ENCODE results near the gene DIPK1A. TPM values are rescaled to one million over a fixed set of nuclear protein-coding genes. Genes with fewer than 3 reads are reported as not detected.

DIPK1A gene
- total RNA-seq, 3 donors from 2014 or later: 12.1 to 14.7 (median 14.4) TPM

- Histone ChIP-seq H3K9me3 (no peaks in the 10 kb centered on the region), H3K36me3 (no peaks in the 10 kb centered on the region), H3K4me1 (no peaks in the 10 kb centered on the region), H3K27me3 (no peaks in the 10 kb centered on the region), H3K27ac (no peak overlapping the region), H3K4me3 (no peak overlapping the region)
- no peak for DNase-seq (ENCODE audit: low spot score in 2 of 2)
- intact Hi-C loops (cut with DNase I; ENCODE audit: low total_unique reads): no loop called here
- TF ChIP-seq, protein P1, sequence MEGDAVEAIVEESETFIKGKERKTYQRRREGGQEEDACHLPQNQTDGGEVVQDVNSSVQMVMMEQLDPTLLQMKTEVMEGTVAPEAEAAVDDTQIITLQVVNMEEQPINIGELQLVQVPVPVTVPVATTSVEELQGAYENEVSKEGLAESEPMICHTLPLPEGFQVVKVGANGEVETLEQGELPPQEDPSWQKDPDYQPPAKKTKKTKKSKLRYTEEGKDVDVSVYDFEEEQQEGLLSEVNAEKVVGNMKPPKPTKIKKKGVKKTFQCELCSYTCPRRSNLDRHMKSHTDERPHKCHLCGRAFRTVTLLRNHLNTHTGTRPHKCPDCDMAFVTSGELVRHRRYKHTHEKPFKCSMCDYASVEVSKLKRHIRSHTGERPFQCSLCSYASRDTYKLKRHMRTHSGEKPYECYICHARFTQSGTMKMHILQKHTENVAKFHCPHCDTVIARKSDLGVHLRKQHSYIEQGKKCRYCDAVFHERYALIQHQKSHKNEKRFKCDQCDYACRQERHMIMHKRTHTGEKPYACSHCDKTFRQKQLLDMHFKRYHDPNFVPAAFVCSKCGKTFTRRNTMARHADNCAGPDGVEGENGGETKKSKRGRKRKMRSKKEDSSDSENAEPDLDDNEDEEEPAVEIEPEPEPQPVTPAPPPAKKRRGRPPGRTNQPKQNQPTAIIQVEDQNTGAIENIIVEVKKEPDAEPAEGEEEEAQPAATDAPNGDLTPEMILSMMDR (IDR thresholded peaks at IDR 0.05): no peak
- TF ChIP-seq POLR2A (IDR thresholded peaks at IDR 0.05) (no peak), POLR2AphosphoS5 (IDR thresholded peaks at IDR 0.05) (no peak)
These were observed 107.0 kb downstream of the DIPK1A start for GRCh38 chr1:92854101-92854785.

- no peaks in the 10 kb centered on the region for H3K4me1 ChIP-seq
- TF ChIP-seq, protein P1 (IDR thresholded peaks at IDR 0.05): no peak
- no peak for TF ChIP-seq POLR2AphosphoS5 (IDR thresholded peaks at IDR 0.05)
- no peak for TF ChIP-seq POLR2A (IDR thresholded peaks at IDR 0.05)
- intact Hi-C loops (cut with DNase I; ENCODE audit: low total_unique reads): no loop called here
- no peaks in the 10 kb centered on the region for H3K36me3 ChIP-seq
- H3K4me3 ChIP-seq: no peak overlapping the region
- no peak overlapping the region for H3K27ac ChIP-seq
- DNase-seq (ENCODE audit: low spot score in 2 of 2): no peak
- no peaks in the 10 kb centered on the region for H3K9me3 ChIP-seq
- no peaks in the 10 kb centered on the region for H3K27me3 ChIP-seq
These were observed 108.0 kb downstream of the DIPK1A start for GRCh38 chr1:92853299-92853698.

DNA sequence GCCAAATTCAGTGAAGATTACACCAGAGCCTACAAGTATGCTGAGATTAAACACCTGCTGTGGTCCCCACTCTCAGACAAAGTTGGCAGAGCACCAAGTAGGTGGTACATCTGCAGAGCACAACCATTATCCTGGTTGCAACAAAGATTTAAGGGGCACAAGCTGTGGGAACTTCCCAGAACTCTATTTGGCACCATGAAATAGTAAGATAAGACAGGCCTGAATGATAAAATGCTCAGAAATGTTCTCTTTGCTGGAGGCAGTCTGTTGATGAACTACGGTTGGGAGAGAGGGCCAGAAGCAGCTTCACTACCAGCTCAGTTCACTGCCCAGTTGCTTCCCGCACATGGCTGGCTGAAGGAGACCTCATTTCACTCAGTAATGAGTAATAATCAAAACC, 109.5 kb downstream of the DIPK1A start:
- intact Hi-C loops (cut with DNase I; ENCODE audit: low total_unique reads): no loop called here

DNA sequence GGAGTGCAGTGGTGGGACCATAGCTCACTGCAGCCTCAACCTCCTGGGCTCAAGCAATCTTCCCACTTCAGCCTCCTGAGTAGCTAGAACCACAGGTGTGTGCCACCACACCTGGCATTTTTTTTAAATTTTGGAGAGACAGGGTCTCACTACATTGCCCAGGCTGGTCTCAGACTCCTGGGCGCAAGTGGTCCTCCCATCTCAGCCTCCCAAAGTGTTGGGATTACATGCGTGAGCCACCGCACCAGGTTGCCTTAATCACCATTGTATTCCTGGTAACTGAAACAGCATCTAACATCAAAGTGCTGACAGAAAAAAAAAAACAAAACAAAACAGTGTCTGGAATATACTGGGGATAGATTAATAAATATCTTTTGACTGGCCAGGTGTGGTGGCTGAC, 111.2 kb downstream of the DIPK1A start:
- Histone ChIP-seq H3K4me3 (no peak overlapping the region), H3K9me3 (no peaks in the 10 kb centered on the region), H3K27me3 (no peaks in the 10 kb centered on the region), H3K36me3 (no peaks in the 10 kb centered on the region), H3K27ac (no peak overlapping the region), H3K4me1 (no peaks in the 10 kb centered on the region)
- no peak for DNase-seq (ENCODE audit: low spot score in 2 of 2)
- TF ChIP-seq POLR2A (IDR thresholded peaks at IDR 0.05) (no peak), POLR2AphosphoS5 (IDR thresholded peaks at IDR 0.05) (no peak)
- TF ChIP-seq, protein P1 (IDR thresholded peaks at IDR 0.05): no peak
- intact Hi-C loops (cut with DNase I; ENCODE audit: low total_unique reads): no loop called here

More for the DNA sequence above, 109.5 kb downstream of the DIPK1A start:
- no peaks in the 10 kb centered on the region for H3K4me1 ChIP-seq
- no peaks in the 10 kb centered on the region for H3K27me3 ChIP-seq
- DNase-seq (ENCODE audit: low spot score in 2 of 2): no peak
- H3K27ac ChIP-seq: no peak overlapping the region
- H3K9me3 ChIP-seq: no peaks in the 10 kb centered on the region
- no peaks in the 10 kb centered on the region for H3K36me3 ChIP-seq
- TF ChIP-seq, protein P1 (IDR thresholded peaks at IDR 0.05): no peak
- TF ChIP-seq POLR2AphosphoS5 (IDR thresholded peaks at IDR 0.05): no peak
- TF ChIP-seq POLR2A (IDR thresholded peaks at IDR 0.05): no peak
- H3K4me3 ChIP-seq: no peak overlapping the region

GRCh38 chr1:92848201-92848600, 113.1 kb downstream of the DIPK1A start:
- H3K4me1 ChIP-seq: no peaks in the 10 kb centered on the region
- intact Hi-C loops (cut with DNase I; ENCODE audit: low total_unique reads): no loop called here
- no peak overlapping the region for H3K27ac ChIP-seq
- H3K36me3 ChIP-seq: peaks cover 9% of the 10 kb centered on the region
- H3K9me3 ChIP-seq: no peaks in the 10 kb centered on the region
- DNase-seq (ENCODE audit: low spot score in 2 of 2): no peak
- no peak overlapping the region for H3K4me3 ChIP-seq
- TF ChIP-seq POLR2AphosphoS5 (IDR thresholded peaks at IDR 0.05): no peak
- no peak for TF ChIP-seq POLR2A (IDR thresholded peaks at IDR 0.05)
- TF ChIP-seq, protein P1 (IDR thresholded peaks at IDR 0.05): no peak
- H3K27me3 ChIP-seq: no peaks in the 10 kb centered on the region

Data from breast epithelium (tissue), 4 donors.